Effector CD4-positive, alpha-beta T cell (primary cell): Measurements from ENCODE around the gene TMEM201.

Experiments used
- DNase-seq: peaks from one replicate; pipeline ENCODE4 v3.0.0-alpha.2; 2020

TMEM201 gene

DNA sequence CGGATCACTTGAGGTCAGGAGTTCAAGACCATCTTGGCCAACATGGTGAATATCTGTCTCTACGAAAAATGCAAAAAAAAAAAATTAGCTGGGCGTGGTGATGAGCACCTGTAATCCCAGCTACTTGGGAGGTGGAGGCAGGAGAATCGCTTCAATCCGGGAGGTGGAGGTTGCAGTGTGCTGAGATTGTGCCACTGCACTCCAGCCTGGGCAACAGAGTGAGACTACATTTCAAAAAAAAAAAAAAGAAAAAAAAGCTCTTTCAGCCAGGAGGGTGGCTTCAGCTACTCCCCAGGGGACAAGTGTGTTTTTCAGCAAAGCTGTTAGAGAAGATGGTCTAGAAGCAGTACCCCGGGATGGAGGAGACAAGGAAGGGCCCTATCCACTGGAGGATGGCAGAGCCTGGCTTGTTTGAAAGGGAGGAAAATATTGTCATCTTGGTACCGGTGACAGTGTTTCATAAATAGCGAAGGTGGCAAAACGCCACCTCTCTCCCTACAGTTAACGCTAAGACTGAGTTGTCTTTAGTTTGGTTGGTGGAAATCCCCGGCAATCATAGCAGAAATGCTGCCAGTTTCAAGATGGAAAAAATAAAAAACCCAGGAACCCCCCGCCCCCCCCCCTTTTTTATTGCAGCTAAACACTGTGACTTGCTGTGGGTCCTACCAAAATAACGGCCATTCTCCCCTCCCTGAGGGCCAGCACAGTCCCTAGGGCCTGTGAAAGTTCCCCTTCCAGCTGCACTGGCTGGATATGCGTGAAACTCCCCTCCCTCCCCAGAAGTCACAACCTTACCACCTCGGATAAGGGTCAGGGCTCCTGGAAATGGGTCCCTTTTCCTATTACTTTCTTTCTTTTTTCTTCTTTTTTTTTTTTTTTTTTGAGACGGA, 66.4 kb downstream of the TMEM201 start:
- DNase-seq: peak; percentile 38

- DNase-seq: no peak
These were observed 67.1 kb downstream of the TMEM201 start for GRCh38 chr1:9655836-9656235.

- DNase-seq: no peak
These were observed 68.9 kb downstream of the TMEM201 start for GRCh38 chr1:9657521-9658032.

DNA sequence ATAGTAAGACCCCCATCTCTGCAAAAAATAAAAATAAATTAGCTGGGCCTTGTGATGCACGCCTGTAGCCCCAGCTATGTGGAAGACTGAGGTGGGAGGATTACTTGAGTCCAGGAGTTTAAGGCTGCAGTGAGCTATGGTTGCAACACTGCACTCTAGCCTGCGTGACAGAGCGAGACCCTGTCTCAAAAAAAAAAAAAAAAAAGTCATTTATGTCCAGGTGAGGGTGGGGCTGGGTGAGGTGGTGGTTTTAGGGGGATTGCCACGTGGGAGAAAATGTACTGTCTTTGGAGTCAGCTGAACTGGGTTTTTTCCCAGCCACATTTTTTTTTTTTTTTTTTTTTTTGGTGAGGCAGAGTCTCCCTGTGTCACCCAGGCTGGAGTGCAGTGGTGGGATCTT, 69.5 kb downstream of the TMEM201 start:
- DNase-seq: no peak

GRCh38 chr1:9659328-9659727, 70.6 kb downstream of the TMEM201 start:
- no peak for DNase-seq

DNA sequence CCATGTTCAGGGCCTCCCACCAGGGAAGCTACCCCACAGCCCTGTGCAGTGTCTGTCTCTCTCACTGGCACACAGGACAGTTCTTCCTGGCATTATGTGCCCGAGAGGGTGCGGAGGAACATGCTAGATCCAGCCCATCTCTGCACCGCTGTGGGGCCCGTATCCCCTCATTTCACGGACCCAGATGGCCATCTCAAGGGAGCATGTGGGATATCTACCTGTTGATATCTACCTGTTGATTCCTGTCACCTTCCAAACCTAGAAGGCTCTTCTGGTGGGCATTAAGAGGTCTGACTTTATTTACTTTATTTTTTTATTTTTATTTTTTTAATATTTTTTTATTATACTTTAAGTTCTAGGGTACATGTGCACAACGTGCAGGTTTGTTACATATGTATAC, 74.5 kb downstream of the TMEM201 start:
- DNase-seq: no peak
